ENCODE data around the gene CCDC27.

GRCh38 chr1:3743421-3743820, 8.8 kb upstream of the CCDC27 start:
- no peak for TF ChIP-seq TAF1 (IDR thresholded peaks at IDR 0.05; ENCODE audit: low read depth, low read length)
- TF ChIP-seq POLR2AphosphoS5 (IDR thresholded peaks at IDR 0.05; ENCODE audit: low read depth, low read length) = no peak
- TF ChIP-seq POLR2A (IDR thresholded peaks at IDR 0.05; ENCODE audit: low read depth, low read length) = no peak
- TF ChIP-seq PAX5 (IDR thresholded peaks at IDR 0.05; ENCODE audit: insufficient read depth, low read length, severe bottlenecking) = no peak
- no peak for TF ChIP-seq SPI1 (IDR thresholded peaks at IDR 0.05; ENCODE audit: low read depth, low read length)
- no peak for TF ChIP-seq POU2F2 (IDR thresholded peaks at IDR 0.05; ENCODE audit: low read depth, low read length)

All from GM12891 (cell line).